GM11168 (cell line): ENCODE results near the gene MAPRE2.

ENCODE experiments used
- in situ Hi-C: fragments of 300-500 bp; cut with MboI; formaldehyde crosslinking; loops from one replicate; pipeline ENCODE4 v1.12.0; 2022; ENCODE audit warnings: low sequenced_read_pairs; ENCODE audit not compliant: unreplicated experiment

The MAPRE2 gene

DNA sequence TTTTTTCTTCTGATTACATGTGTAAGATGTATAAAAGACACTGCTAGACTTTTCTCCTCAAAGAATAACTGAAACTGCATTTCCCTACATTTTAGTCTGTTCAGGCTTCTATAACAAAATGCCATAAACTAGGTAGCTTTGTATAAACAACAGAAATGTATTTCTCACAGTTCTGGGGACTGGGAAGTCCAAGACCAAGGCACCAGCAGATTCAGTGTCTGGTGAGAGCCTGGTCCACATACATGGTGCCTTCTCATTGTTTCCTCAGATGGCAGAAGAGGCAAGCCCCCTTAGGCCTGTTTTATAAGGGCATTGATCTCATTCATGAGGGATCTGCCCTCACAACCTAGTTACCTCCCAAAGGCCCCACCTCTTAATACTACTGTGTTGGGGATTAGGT lies 71.5 kb downstream of the MAPRE2 start:
- in situ Hi-C loops = no loop called here

DNA sequence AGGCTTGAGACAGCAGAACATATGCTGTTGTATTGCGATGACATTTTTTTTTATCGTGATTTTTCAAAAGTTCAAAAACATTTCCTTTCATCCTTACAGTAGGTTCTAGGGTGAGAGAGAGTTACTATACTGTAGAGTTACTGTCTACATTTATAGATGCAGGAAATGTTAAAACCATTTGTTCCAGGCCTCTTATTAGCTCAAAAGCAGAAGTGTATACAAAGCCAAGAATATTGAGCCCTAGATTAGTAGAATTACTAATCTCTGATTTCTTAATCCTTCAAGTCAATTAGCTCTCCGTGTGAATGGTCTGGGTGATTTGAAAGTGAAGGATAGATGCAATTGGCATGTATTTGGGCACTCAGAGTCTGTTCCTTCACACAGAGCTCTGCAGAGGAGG lies 73.1 kb downstream of the MAPRE2 start:
- in situ Hi-C loops = no loop called here

DNA sequence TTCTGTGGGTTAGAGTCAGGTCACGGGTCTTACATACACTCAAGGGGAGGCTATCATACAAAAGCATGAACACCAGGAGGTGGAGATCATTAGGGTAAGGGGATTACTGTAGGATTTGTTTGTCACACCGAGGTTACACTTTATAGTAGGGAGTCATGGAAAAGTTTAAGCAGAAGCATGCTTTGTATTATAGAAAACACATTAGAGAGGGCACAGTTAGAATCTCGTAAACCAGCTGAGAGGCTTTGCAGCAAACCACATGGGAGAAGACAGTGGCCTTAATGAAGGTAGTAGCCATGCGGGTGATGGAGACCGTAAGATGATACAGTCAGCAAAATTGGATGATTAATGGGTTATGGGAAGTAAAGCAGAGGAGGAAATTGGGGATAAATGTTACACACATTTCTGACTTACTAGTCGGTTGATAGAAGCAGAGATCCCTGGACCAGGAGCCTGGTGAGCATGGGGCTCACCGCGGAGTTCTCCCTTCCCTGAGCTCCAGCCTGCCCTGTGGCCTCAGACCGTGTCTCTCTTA lies 75.6 kb downstream of the MAPRE2 start:
- in situ Hi-C loops = no loop called here

DNA sequence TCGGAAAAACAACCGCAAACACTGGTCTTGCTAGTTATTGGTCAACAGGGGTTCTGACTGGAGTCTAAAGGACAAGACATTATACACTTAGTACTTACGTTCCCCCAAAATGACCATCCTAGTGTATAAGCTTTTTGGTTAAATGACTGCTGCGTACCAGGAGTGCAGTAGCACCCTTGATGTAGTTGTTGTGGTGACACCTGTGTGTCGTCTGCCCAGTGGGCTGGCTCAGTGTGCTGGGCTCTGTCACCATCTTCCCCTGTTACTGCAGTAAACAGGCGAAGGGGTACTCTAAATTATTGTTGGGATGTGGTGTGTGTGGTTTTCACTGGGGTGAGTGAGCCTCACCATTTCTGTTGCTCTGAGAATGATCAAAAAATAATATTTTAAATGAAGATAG lies 76.2 kb downstream of the MAPRE2 start:
- in situ Hi-C loops = no loop called here

DNA sequence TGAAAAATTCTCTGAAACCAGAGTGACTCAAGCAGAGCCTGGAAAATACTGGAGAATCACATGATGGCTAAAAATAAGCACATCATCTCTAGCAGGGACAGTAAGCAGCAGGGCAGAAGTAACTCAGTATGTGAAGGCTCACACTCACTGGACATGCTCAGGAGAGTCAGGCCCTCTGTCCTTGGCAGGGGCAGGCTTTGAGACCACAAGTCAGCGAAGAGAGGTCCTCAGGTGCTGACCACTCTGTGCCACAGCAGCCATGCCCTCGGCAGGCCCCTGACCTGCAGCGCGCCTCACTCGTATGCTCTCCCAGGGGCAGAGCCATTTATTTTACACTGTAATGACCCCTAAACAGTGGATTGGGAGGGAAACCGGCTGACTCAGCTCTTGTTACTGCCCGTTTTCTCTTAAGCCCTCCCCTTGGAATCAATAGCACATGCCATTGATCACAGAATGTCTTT lies 76.8 kb downstream of the MAPRE2 start:
- in situ Hi-C loops = no loop called here

DNA sequence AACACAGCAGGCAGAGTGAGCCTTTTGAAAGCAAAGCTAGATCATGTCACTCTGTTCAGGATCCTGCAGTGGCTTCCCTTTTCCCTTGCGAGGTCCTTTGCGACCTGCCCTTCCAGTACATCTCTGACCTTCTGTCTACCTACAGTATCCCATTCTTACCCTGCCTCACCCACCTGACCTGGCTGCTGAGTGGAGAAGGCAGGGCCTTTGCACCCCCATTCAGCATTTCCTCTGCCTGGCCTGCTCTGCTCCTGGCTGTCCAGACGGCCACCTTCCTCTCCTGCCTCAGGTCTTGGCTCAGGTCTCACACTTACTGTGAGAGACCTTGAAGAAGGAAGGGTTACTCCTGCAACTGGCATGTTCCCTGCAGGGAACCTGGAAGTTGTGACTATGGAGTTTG lies 77.4 kb downstream of the MAPRE2 start:
- in situ Hi-C loops = no loop called here

DNA sequence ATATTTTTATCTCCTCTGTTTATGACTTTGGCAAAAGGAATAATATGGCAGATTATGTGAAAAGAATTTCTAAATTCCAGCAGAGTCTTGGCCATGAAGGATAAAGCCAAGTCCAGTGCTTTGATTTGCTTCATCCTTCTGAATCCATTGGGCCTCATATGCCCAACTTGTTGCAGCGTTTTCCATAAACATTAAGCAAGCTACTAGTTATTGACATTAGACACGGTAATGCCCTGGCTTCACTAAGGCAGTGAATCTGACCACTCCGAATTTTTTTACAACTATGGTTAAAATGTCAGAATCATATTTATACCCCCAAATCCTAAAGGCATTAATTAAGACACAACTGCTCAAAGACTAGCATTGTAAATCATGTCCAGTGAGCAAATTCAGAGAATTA lies 79.8 kb downstream of the MAPRE2 start:
- in situ Hi-C loops = no loop called here

GRCh38 chr18:35121531-35121930 lies 80.3 kb downstream of the MAPRE2 start:
- in situ Hi-C loops = no loop called here

DNA sequence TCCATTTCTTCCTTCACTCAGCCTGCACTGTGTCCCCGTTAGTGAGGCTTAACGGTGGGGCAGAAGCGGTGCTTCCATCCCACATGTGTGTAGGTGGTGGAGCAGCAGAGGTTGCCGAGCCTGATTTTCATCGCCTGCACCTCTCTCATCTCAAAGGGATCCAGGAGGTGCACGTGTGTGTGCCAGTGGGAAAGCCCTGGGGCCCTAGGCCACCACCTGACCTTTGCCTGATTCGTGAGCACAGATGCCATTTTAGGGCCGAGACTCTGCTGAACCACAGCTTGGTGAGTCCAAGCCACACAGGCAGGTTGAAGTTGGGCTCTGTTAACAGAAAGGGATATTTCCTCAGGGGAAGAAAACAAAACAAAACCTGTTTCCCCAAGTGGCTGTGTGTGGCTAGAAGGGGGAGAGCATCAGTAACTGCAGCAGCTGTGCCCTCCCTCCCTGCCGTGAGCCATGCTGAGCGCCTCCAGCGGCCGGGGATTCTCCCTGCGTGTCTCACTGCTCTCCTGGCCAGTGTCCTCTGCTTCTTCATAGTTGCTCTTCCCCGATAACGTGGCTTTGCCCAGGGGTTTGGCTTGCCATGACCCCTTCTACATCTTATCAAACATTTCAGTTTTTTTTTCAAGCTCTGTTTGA lies 81.5 kb downstream of the MAPRE2 start:
- in situ Hi-C loops = no loop called here

DNA sequence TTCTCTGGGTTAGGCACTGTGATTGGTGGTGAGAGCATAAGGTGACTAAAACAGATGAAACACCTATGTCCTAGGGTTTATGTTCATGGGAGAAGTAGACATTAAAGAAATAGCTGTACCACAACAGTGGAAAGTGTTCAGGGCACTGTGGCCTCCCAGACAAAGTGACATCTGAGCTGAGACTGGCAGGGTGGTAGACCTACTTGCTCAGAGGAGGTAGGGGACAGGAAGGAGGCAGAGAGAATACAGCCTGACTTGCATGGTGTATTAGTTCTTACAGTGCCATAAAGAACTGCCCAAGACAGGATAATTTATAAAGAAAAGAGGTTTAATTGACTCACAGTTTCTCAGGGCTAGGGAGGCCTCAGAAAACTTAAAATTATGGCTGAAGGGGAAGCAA lies 82.6 kb downstream of the MAPRE2 start:
- in situ Hi-C loops = no loop called here

DNA sequence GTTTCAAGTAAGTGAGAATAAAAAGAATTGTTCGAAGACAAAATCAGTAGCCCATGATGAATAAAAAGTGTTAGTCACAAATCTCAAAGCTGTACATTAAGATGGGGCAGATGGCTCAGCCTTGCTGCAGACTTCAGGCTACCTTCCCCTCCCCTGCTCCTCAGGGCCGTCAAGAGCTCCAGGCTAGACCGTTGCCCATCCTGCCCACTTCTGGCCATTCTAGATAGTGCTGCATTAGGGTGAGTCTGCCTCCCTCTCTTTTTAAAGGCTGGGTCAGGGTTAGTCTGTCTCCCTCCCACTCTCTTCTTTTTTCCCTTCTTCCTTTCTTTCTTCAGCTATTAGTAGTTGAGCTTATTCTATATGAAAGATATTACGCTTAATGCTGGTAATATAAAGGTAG lies 86.0 kb downstream of the MAPRE2 start:
- in situ Hi-C loops = no loop called here

GRCh38 chr18:35128675-35129074 lies 87.5 kb downstream of the MAPRE2 start:
- in situ Hi-C loops = no loop called here

GRCh38 chr18:35130236-35130635 lies 89.0 kb downstream of the MAPRE2 start:
- in situ Hi-C loops = no loop called here

DNA sequence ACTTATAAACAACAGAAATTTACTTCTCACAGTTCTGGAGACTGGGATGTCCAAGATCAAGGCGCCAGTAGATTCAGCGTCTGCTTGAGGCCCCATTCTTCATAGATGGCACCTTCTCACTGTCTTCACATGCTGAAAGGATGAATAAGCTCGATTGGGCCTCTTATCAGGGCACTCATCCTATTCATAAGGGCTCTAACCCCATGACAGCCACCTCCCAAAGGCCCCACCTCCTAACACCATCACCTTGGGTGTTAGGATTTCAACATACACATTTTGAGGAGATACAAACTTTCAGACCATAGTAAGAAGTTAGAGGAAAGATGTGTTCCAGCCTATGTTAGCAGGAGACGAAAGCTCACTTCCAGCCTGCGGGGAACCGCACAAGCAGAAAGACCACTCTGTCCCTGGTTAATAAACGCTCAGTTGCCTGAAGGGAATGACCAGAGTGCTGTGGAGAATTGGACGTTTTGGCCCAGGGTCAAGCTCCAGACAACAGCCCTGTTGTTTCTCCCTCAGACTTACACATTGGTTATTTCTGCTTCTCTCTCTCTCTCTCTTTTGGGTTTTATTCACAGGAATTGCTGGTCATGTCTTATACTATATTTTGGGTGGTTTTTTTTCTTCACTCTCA lies 90.3 kb downstream of the MAPRE2 start:
- in situ Hi-C loops = no loop called here

GRCh38 chr18:35132021-35132902 lies 91.0 kb downstream of the MAPRE2 start:
- in situ Hi-C loops = no loop called here

- in situ Hi-C loops = no loop called here
Measured at GRCh38 chr18:35134190-35134730, 93.0 kb downstream of the MAPRE2 start.

- in situ Hi-C loops = no loop called here
Measured at GRCh38 chr18:35134791-35135531, 93.7 kb downstream of the MAPRE2 start.

GRCh38 chr18:35136248-35136647 lies 95.0 kb downstream of the MAPRE2 start:
- in situ Hi-C loops = no loop called here

DNA sequence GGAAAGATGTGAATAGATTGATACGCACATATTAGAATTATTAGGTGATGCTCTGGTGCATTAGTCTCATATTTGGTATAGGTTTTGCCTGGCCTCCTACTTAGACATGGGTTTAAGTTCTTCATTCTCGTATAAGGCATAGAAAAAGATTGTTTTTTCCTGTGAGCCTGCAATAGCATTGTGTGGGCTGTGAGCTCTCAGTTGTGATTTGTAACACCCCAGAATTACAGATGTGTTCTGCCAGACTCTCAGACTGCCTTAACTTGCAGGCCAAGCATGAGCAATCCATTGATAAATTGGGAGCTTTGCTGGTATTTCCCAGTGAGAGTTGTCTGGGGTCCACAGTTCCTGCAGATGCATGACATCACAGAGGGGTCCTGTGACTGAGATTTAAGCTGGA lies 95.7 kb downstream of the MAPRE2 start:
- in situ Hi-C loops = no loop called here

DNA sequence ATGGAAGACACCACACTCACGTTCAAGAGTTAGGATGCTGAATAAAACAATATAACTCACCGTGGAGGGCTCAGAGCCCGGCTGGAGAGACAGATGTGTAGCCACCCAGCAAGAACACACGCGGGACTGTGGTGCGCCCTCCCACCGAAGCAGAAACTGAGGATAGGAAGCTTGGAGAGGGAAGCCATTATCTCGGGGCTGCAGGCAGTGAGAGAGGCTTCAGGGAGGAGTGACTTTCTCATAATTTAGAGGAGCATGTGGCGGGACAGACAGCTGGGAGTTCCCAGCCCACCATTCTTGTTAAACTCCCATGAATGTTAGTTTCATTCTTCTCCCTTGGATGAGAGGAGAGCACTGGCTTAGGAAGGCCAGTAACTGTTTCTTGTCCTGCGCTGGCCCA lies 96.4 kb downstream of the MAPRE2 start:
- in situ Hi-C loops = no loop called here
